ENCODE data around the gene MINDY4. TPM values are rescaled to one million over a fixed set of nuclear protein-coding genes. Genes with fewer than 3 reads are reported as not detected.

MINDY4 gene
- total RNA-seq, 1 experiment from 2014 or later, result 3.0 TPM

- Histone ChIP-seq H3K4me1 (ENCODE audit: insufficient read depth, low read length) (no peaks in the 10 kb centered on the region), H2AFZ (ENCODE audit: low read length) (no peak overlapping the region), H3K4me2 (ENCODE audit: low read length) (no peak overlapping the region), H3K9me2 (replicated peaks; ENCODE audit: low read length) (no peaks in the 10 kb centered on the region), H3K79me2 (ENCODE audit: low read length) (no peaks in the 10 kb centered on the region), H3K27me3 (ENCODE audit: low read length) (no peaks in the 10 kb centered on the region), H3K4me3 (ENCODE audit: low read length) (no peak overlapping the region), H3F3A (ENCODE audit: low read length, unreplicated experiment) (no peaks in the 10 kb centered on the region), H4K20me1 (ENCODE audit: low read length) (no peaks in the 10 kb centered on the region), H3K9me3 (ENCODE audit: low read length) (no peaks in the 10 kb centered on the region), H3K36me3 (ENCODE audit: low read depth, low read length) (no peaks in the 10 kb centered on the region), H3K9ac (ENCODE audit: low read length) (no peak overlapping the region), H3K27ac (ENCODE audit: low read length) (no peak overlapping the region)
- CTCF ChIA-PET, result interaction anchor here (0.6 kb wide), 1 partner anchor 24 kb away, joined by 4 read pairs; no protein-coding TSS in a partner anchor
- POLR2A ChIA-PET (ENCODE audit: unreplicated experiment), result no interaction called here
- no peak for TF ChIP-seq EZH2phosphoT487 (IDR thresholded peaks at IDR 0.05; ENCODE audit: borderline replicate concordance, low read length)
- ATAC-seq (no peak), DNase-seq (no peak)
- BruUV-seq (replicated peaks), result no TSS peak
- intact Hi-C loops (cut with micrococcal nuclease), result no loop called here
These were observed 82.4 kb downstream of the MINDY4 start for GRCh38 chr7:30853576-30853975.

DNA sequence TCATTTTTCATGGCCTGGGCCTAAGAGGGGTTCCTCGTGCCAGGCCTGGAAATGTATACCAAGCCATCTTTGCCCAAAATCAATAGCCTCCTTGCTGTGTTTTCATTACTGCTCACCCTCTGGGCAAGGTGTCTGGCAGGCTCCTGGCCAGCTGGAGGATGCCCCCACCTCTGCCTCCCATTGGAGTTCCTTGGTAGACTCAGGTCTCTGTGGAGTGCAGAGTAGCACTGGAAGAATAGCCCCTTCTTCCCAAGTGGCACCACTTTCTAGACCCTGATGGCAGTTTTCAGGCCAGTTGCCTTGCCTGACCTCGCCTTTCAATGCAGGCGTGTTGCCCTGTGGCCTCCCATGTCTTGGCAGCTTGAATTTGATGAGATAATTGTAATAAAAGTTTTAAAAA is 84.7 kb downstream of the MINDY4 start:
- H4K20me1 ChIP-seq (ENCODE audit: low read length), result no peaks in the 10 kb centered on the region
- H3K4me2 ChIP-seq (ENCODE audit: low read length), result no peak overlapping the region
- H3K36me3 ChIP-seq (ENCODE audit: low read depth, low read length), result no peaks in the 10 kb centered on the region
- H3K4me1 ChIP-seq (ENCODE audit: insufficient read depth, low read length), result no peaks in the 10 kb centered on the region
- TF ChIP-seq CTCF (conservative IDR thresholded peaks at IDR 0.05; ENCODE audit: low read depth, low read length) (no peak), EZH2 (IDR thresholded peaks at IDR 0.05; ENCODE audit: low read length, unreplicated experiment) (no peak), EZH2phosphoT487 (IDR thresholded peaks at IDR 0.05; ENCODE audit: borderline replicate concordance, low read length) (no peak)
- BruUV-seq (replicated peaks), result no TSS peak
- H3K79me2 ChIP-seq (ENCODE audit: low read length), result no peaks in the 10 kb centered on the region
- H3K9me2 ChIP-seq (replicated peaks; ENCODE audit: low read length), result no peaks in the 10 kb centered on the region
- no peak overlapping the region for H3K9ac ChIP-seq (ENCODE audit: low read length)
- H3K27ac ChIP-seq (ENCODE audit: low read length), result no peak overlapping the region
- CTCF ChIA-PET, result no interaction called here
- POLR2A ChIA-PET (ENCODE audit: unreplicated experiment), result no interaction called here
- no peaks in the 10 kb centered on the region for H3K27me3 ChIP-seq (ENCODE audit: low read length)
- no peak overlapping the region for H3K4me3 ChIP-seq (ENCODE audit: low read length)
- no peak for DNase-seq
- intact Hi-C loops (cut with micrococcal nuclease), result no loop called here
- no peaks in the 10 kb centered on the region for H3K9me3 ChIP-seq (ENCODE audit: low read length)
- H2AFZ ChIP-seq (ENCODE audit: low read length), result no peak overlapping the region
- no peaks in the 10 kb centered on the region for H3F3A ChIP-seq (ENCODE audit: low read length, unreplicated experiment)
- no peak for ATAC-seq

GRCh38 chr7:30858576-30858975 is 87.4 kb downstream of the MINDY4 start:
- CTCF ChIA-PET, result no interaction called here
- Histone ChIP-seq H3F3A (ENCODE audit: low read length, unreplicated experiment) (no peaks in the 10 kb centered on the region), H3K27me3 (ENCODE audit: low read length) (no peaks in the 10 kb centered on the region), H2AFZ (ENCODE audit: low read length) (no peak overlapping the region), H3K9me2 (replicated peaks; ENCODE audit: low read length) (no peaks in the 10 kb centered on the region), H3K4me3 (ENCODE audit: low read length) (no peak overlapping the region), H3K4me2 (ENCODE audit: low read length) (no peak overlapping the region), H3K27ac (ENCODE audit: low read length) (no peak overlapping the region), H4K20me1 (ENCODE audit: low read length) (no peaks in the 10 kb centered on the region), H3K9me3 (ENCODE audit: low read length) (no peaks in the 10 kb centered on the region), H3K36me3 (ENCODE audit: low read depth, low read length) (no peaks in the 10 kb centered on the region), H3K4me1 (ENCODE audit: insufficient read depth, low read length) (no peaks in the 10 kb centered on the region), H3K79me2 (ENCODE audit: low read length) (no peaks in the 10 kb centered on the region), H3K9ac (ENCODE audit: low read length) (no peak overlapping the region)
- no peak for TF ChIP-seq EZH2phosphoT487 (IDR thresholded peaks at IDR 0.05; ENCODE audit: borderline replicate concordance, low read length)
- TF ChIP-seq EZH2 (IDR thresholded peaks at IDR 0.05; ENCODE audit: low read length, unreplicated experiment), result no peak
- TF ChIP-seq CTCF (conservative IDR thresholded peaks at IDR 0.05; ENCODE audit: low read depth, low read length), result no peak
- ATAC-seq (no peak), DNase-seq (no peak)
- POLR2A ChIA-PET (ENCODE audit: unreplicated experiment), result no interaction called here
- no TSS peak for BruUV-seq (replicated peaks)
- intact Hi-C loops (cut with micrococcal nuclease), result no loop called here

Data from PC-3 (cell line).